Stomach (tissue), 4 donors: ENCODE measurements around the gene B3GNT5.

ENCODE experiments used
- POLR2A ChIP-seq, 4 donors: fragments of 450-650 bp; IDR thresholded peaks; one replicate each; pipeline ENCODE4 v1.6.1; 2016; ENCODE audit warnings: antibody characterized with exemption in 4 of 4, control low read depth in 2 of 4, mild to moderate bottlenecking in 1 of 4, moderate library complexity in 1 of 4
- POLR2AphosphoS5 ChIP-seq, 3 donors: sonication (generic); formaldehyde crosslinking; IDR thresholded peaks; one replicate each; pipeline ENCODE4 v1.6.1; 2016; ENCODE audit warnings: antibody characterized with exemption in 3 of 3
- TF ChIP-seq, protein P1 (sequence below), 7 experiments: fragments of 450-650 bp in 4 of 7; fragments of 200-600 bp in 3 of 7; sonication (generic) in 3 of 7; IDR thresholded peaks; one replicate each; pipeline ENCODE4 v1.5.1; 2016 to 2019; ENCODE audit warnings: antibody characterized with exemption in 7 of 7, control low read depth in 2 of 7, mild to moderate bottlenecking in 1 of 7

DNA sequence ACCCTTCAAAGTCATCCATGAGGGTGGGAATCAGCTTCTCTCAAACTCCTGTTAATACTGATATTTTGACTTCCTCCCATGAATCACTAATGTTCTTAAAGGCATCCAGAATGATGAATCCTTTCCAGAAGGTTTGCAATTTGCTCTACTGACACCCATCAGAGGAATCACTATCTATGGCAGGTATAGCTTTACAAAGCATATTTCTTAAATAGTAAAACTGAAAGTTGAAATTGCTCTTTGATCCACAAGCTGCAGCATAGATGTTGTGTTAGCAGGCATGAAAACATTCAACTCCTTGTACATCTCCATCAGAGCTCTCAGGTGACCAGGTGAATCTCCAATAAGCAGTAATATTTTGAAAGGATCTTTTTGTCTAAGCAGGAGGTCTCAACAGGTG, 66.3 kb downstream of the B3GNT5 start:
- TF ChIP-seq, protein P1, sequence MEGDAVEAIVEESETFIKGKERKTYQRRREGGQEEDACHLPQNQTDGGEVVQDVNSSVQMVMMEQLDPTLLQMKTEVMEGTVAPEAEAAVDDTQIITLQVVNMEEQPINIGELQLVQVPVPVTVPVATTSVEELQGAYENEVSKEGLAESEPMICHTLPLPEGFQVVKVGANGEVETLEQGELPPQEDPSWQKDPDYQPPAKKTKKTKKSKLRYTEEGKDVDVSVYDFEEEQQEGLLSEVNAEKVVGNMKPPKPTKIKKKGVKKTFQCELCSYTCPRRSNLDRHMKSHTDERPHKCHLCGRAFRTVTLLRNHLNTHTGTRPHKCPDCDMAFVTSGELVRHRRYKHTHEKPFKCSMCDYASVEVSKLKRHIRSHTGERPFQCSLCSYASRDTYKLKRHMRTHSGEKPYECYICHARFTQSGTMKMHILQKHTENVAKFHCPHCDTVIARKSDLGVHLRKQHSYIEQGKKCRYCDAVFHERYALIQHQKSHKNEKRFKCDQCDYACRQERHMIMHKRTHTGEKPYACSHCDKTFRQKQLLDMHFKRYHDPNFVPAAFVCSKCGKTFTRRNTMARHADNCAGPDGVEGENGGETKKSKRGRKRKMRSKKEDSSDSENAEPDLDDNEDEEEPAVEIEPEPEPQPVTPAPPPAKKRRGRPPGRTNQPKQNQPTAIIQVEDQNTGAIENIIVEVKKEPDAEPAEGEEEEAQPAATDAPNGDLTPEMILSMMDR (IDR thresholded peaks at IDR 0.05) = no peak
- TF ChIP-seq POLR2A (IDR thresholded peaks at IDR 0.05) (no peak), POLR2AphosphoS5 (IDR thresholded peaks at IDR 0.05) (no peak)
